SK-N-SH treated with all-trans-retinoic acid at 6 μM for 48 hours (cell line): Measurements from ENCODE around the gene IGSF11.

Experiments used
- CREB5 ChIP-seq: fragments of 250-450 bp; sonication (Bioruptor Pico); IDR thresholded peaks from 2 replicates; pipeline ENCODE4 v1.5.1; 2020; ENCODE audit warnings: low read depth, mild to moderate bottlenecking, moderate library complexity
- OSR1 ChIP-seq: fragments of 250-450 bp; sonication (Bioruptor Pico); IDR thresholded peaks from 2 replicates; pipeline ENCODE4 v1.8.0; 2022; ENCODE audit warnings: moderate library complexity, mild to moderate bottlenecking, inconsistent platforms
- POU6F1 ChIP-seq: fragments of 250-450 bp; sonication (Bioruptor Pico); IDR thresholded peaks from 2 replicates; pipeline ENCODE4 v1.8.0; 2021; ENCODE audit warnings: low read depth, mild to moderate bottlenecking, moderate library complexity, borderline replicate concordance
- TOX ChIP-seq: fragments of 250-450 bp; sonication (Bioruptor Pico); IDR thresholded peaks from 2 replicates; pipeline ENCODE4 v1.8.0; 2021; ENCODE audit warnings: mild to moderate bottlenecking, moderate library complexity, borderline replicate concordance
- ZFP3 ChIP-seq: fragments of 250-450 bp; sonication (Bioruptor Pico); IDR thresholded peaks from 2 replicates; pipeline ENCODE4 v1.5.0; 2020; ENCODE audit warnings: mild to moderate bottlenecking, moderate library complexity
- ZNF70 ChIP-seq: fragments of 450-650 bp; formaldehyde crosslinking; IDR thresholded peaks from 2 replicates; pipeline ENCODE4 v1.5.0; 2020; ENCODE audit warnings: mild to moderate bottlenecking, moderate library complexity

GRCh38 chr3:118987477-118987876 lies 47.2 kb downstream of the IGSF11 start:
- no peak for TF ChIP-seq OSR1 (CRISPR knock-in tag)
- no peak for TF ChIP-seq TOX (CRISPR knock-in tag)
- no peak for TF ChIP-seq CREB5
- TF ChIP-seq POU6F1 (CRISPR knock-in tag): no peak
- TF ChIP-seq ZFP3 (CRISPR knock-in tag): no peak
- no peak for TF ChIP-seq ZNF70 (CRISPR knock-in tag)
